ENCODE measurements around the gene NPAS3.

NPAS3 gene

GRCh38 chr14:33602396-33602795 is 663.7 kb downstream of the NPAS3 start:
- DNase-seq = no peak

GRCh38 chr14:33606591-33606990 is 667.9 kb downstream of the NPAS3 start:
- DNase-seq = no peak

GRCh38 chr14:33609582-33609981 is 670.9 kb downstream of the NPAS3 start:
- no peak for DNase-seq

- DNase-seq = no peak
Measured at GRCh38 chr14:33610121-33610520, 671.4 kb downstream of the NPAS3 start.

DNA sequence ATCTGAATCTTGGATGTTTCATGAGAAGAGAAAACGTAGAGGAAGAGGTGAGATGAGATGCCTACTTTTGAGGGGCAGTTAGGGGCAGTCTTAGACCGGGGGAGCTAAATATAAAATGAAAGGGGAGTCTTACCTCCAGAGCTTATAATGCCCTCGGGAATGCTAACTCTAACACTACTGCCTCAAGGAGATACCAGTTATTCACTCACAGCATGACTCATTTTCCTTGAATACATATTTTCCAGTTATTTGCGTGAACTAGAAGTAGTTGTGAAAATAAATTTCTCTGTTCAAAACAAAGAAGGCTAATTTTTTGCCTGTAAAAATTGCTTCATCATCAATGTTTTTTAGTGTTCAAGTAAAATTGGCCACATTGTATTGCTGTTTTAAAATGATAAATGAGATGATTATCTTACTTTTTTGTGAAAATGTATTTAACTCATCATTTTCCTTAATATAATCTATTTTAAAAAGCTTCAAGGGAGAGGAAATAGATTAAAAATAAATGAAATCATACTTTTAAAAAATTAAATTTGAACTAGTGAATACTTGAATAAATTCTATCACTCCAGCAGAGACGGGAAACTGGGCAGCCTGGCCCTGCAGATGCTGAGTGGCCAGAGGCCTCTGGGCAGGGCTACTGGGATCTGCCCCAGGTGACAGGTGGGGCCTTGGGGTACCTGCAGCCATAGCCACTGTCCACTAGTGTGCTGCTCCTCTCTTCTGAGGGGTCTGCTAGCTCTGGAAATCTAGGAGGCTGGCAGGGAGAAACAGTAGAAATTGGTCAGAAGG is 672.9 kb downstream of the NPAS3 start:
- DNase-seq = no peak

DNA sequence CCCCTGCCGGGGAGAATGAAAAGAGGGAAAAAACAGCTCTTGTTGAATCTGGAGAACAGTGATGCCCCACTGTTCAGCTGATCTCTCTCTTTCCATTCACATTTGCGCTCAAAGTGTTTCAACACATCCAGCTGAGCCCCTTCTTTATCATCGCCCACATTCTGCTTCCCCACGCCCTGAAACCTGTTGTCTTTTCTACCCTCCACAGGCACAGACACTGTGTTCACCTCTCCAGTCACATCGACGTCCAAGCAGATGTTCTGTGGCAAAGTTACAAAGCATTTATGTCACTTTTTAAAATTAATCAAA is 673.5 kb downstream of the NPAS3 start:
- DNase-seq = no peak

DNA sequence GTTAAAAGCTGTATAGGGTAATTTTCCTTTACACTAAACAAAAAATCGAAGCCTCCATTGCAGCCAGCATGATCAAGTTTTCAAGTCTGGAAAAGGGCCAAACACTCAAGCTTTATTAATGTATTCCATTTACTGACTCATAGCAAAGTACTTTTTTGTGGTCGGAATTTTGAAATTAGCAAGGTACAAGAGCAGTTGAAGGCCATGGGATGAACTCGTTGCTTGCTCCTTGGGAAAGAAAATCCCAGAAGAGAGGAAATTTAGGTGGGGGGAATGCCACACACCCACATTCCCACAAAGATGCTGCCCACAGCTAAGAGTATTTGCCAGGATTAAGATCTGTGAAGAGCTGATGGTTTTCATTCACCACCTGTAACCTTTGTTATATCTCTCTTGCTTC is 678.5 kb downstream of the NPAS3 start:
- no peak for DNase-seq

GRCh38 chr14:33618361-33619105 is 679.9 kb downstream of the NPAS3 start:
- no peak for DNase-seq

GRCh38 chr14:33622496-33622895 is 683.8 kb downstream of the NPAS3 start:
- DNase-seq = no peak

DNA sequence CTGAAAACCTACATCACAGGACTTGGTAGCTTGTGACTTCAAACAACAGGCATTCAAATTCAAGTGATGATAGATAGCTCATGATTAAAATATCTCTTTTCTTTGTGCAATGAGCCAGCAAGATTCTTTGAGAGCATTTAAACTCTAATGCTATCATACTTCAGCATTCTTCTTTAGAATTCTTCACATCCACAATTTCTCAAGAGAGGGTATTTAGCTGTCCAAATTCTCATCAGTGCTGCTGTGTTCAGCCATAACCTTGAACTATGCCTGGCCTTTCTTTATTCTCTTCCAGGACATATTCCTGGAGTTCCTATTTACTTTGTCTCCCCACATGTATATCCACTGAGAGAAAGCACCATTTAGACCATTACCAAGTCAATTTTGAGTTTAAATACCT is 691.1 kb downstream of the NPAS3 start:
- no peak for DNase-seq

DNA sequence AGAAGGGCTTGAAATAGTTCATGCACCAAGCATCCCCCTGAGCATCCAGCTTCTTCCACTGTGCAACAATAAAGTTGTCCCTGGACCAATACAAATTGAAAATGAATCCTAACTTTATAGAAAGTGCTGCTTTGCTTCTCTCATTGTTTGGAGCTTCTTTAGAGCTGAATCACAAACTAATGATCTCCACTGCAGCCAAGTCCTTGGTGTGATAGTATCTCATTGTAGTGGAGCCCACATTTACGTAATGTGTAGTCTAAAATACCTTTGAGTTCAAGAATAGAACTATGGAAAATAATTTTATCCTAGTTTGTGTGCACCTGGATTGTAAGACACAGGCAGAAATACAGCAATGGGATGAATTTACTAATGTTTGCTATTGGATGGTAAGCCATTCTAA is 692.3 kb downstream of the NPAS3 start:
- no peak for DNase-seq

DNA sequence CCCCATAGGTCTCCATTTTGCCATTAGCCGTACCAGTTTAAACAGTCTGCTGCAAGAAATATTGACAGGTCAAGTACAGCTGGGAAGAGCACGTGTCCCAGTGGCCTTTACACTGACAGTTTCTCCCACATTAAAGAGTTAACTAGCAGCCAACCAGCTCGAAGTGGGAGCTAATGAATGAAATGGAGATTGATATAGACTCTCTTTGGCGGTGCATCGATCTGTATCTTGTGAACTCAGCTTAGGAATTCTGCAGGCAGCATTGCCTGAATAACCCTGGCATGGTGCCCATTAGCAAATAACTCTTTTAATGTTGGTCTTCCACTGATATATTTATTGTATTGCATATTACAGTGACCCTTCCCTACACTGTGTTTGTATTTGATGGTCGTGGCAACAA is 692.8 kb downstream of the NPAS3 start:
- DNase-seq = no peak

DNA sequence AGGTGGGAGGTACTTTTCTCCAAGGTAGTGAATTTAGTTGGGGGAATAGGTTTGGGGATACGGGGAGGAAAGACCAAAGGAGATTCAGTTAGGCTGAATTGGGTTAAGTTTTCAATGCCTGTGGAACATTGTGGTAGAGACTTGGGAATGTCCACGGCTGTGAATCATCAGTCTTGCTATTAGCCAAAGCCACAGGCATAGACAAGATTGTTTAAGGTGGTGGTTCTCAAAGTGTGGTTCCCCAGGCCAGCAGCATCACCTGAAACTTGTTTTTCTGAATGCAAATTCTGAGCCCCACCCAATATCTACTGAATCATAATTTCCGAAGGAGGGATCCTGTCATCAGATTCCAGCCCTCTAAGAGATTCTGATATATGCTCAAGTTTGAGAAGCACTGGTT is 696.0 kb downstream of the NPAS3 start:
- DNase-seq = no peak

- no peak for DNase-seq
Measured at GRCh38 chr14:33636716-33637115, 698.0 kb downstream of the NPAS3 start.

- no peak for DNase-seq
Measured at GRCh38 chr14:33642080-33642479, 703.4 kb downstream of the NPAS3 start.

DNA sequence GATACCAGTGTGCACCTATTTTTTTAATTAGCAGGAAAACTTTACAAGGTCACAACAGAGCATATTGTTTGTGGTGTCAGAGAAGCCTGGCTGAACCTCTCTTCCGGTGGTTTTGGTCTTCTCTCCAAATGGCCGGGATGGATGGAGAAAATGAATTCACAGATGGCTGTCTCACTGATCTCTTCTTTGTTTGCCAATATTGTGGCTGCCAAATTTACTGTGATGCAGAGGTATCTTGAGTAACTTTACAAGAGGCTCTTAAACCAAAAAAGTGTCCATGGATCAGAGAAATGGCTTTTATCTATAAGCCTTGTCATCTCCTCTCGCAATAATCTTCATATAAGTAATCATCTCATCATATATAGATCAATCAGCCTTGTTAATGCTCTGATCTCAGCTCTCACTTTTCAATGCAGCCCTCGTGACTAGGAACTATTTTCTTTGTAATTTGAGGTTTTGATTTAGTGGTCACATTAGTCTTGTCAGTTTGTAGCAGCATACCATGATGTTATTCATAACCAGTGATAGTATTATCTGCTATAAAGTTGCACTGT is 704.1 kb downstream of the NPAS3 start:
- DNase-seq = no peak

DNA sequence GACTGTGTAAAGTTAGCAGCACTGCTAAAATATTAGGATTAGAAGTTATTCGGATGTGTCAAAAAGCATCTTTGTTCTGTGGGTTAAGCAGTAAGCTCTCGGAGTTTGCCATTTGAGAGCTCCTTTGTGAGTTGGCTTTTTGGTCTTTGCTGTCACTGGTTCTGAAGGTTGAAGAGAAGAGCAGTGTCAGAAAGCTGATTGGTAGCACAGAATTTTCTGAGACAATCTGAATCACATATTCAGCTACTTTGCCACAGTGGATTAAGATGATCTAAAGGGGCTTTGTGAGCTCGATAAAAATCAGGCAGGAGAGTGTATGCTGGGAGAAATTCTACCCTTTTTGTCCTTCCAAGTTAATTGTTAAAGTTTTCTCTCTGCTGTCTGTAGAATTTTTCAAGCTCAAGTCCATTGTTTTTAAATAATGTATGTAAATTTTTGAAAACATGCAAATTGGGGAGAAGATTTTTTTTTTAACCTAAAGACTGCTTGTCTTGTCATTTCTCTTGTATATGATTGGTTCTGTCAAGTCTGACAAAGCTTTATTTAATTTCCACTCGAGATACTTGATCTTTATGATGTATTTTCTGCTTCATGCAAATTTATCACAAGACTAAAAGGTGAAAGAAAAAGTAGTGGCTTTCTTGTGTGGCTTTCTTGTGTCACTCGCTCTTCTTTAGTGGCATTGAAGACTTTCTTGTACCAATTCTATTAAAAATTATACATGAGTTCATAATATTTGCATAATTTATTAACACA is 704.9 kb downstream of the NPAS3 start:
- no peak for DNase-seq

DNA sequence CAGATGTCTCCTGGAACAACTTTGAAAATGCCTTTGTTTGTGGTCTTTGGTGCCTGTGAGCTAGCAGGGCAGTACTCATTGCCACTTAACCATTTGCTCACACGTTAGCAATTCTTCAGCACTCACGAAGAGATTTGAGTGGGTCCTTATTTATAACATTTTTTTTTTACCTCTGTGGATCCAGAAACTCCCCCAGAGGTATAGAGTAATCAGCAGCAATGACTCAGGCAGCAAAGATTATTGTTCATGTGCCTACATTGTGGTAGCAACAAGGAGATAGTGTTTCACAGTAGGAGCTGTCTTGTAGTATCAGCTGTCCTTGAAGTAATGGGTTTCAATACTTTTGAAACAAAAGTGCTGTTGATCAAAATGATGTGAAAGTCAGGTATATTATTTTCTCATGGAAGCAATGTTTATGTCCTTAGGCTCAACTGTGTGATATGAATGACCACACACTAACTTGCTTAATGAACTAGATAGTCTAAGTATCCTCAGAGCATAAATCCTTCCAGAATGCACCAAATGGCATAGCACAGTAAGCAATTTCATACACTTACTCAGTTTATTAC is 708.1 kb downstream of the NPAS3 start:
- DNase-seq = no peak

- no peak for DNase-seq
Measured at GRCh38 chr14:33647385-33647786, 708.7 kb downstream of the NPAS3 start.

DNA sequence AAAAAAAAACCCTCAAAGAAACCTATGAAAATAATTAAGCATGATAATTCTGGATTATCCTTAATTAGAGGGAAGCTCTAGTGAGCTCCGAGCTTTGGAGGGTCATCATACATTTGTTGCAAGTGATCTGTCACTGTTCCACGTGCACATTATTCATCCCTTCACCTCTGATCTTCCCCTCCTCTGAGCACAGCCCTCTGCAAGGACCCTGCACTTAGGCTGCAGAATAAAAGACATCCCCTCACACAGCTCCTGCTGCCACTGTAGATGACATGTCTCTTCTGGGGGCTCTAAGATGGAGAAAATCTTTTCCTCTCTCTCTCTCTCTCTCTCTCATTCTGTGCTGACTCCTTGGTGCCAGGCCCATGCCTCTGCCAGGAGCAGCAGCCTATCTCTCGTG is 711.8 kb downstream of the NPAS3 start:
- no peak for DNase-seq

- DNase-seq = no peak
Measured at GRCh38 chr14:33652566-33653307, 714.1 kb downstream of the NPAS3 start.

GRCh38 chr14:33653308-33653695 is 714.6 kb downstream of the NPAS3 start:
- DNase-seq = no peak

- no peak for DNase-seq
Measured at GRCh38 chr14:33655421-33655820, 716.7 kb downstream of the NPAS3 start.
